Activated CD4-positive, alpha-beta T cell treated with anti-CD3 and anti-CD28 coated beads, Interleukin-2, amount 10 ng/mL, durations not matched to agents 7 days and 5 days (primary cell): ENCODE measurements around the gene RNF146. TPM values are rescaled to one million over a fixed set of nuclear protein-coding genes. Genes with fewer than 3 reads are reported as not detected.
"Not testable (repeated sequence)": the region's sequence is repeated elsewhere in the genome, so short reads cannot be mapped to it uniquely, and the experiment has no call there.

Source experiments
- CTCF ChIA-PET: fragments of 350-600 bp; sonication (Branson Sonifier 250); formaldehyde crosslinking; loops from one replicate; lab custom pipeline; 2021; ENCODE audit warnings: antibody characterized with exemption; lab: Charles Lee
- POLR2A ChIA-PET: fragments of 350-600 bp; sonication (Branson Sonifier 250); formaldehyde crosslinking; loops from one replicate; lab custom pipeline; 2021; ENCODE audit warnings: antibody characterized with exemption; lab: Charles Lee
- DNase-seq: peaks from one replicate; pipeline ENCODE4 v3.0.0-alpha.2; 2020
- H3K27ac Mint-ChIP-seq: one replicate; pipeline ENCODE4 v1.8.0; 2021; ENCODE audit warnings: mild to moderate bottlenecking, moderate library complexity, mixed read lengths
- H3K27me3 Mint-ChIP-seq: one replicate; pipeline ENCODE4 v1.8.0; 2021; ENCODE audit warnings: mixed read lengths
- H3K36me3 Mint-ChIP-seq: one replicate; pipeline ENCODE4 v1.8.0; 2021; ENCODE audit warnings: low read depth, mixed read lengths
- H3K4me1 Mint-ChIP-seq: one replicate; pipeline ENCODE4 v1.8.0; 2021; ENCODE audit warnings: mixed read lengths
- H3K4me3 Mint-ChIP-seq: one replicate; pipeline ENCODE4 v1.8.0; 2021; ENCODE audit warnings: mild to moderate bottlenecking, moderate library complexity, mixed read lengths
- H3K9me3 Mint-ChIP-seq: one replicate; pipeline ENCODE4 v1.8.0; 2021; ENCODE audit warnings: mixed read lengths
- total RNA-seq, 2 experiments: library from RNA; stranded (reverse); gene quantifications; one replicate each; pipeline ENCODE4 v1.2.3, GENCODE V29; 2021

The RNF146 gene
- total RNA-seq, 2 experiments from 2014 or later = 22.4 to 25.8 TPM

GRCh38 chr6:127328043-127328609, 61.5 kb downstream of the RNF146 start:
- ChIA-PET CTCF (no interaction called here), POLR2A (no interaction called here)
- Mint-ChIP-seq H3K9me3 (no peaks in the 10 kb centered on the region), H3K27ac (no peak overlapping the region), H3K4me3 (no peak overlapping the region), H3K36me3 (peaks cover 27% of the 10 kb centered on the region), H3K27me3 (no peaks in the 10 kb centered on the region), H3K4me1 (peaks cover 1% of the 10 kb centered on the region)
- DNase-seq = no peak

GRCh38 chr6:127331256-127331655, 64.6 kb downstream of the RNF146 start:
- DNase-seq, POLR2A ChIA-PET, H3K9me3 Mint-ChIP-seq, H3K27ac Mint-ChIP-seq, H3K27me3 Mint-ChIP-seq, H3K4me3 Mint-ChIP-seq: not testable (repeated sequence)
- peaks cover 20% of the 10 kb centered on the region for H3K36me3 Mint-ChIP-seq
- CTCF ChIA-PET = interaction anchor here (1.5 kb wide), 1 partner anchor 11 kb away, joined by 3 read pairs; no protein-coding TSS in a partner anchor
- H3K4me1 Mint-ChIP-seq = peaks cover 11% of the 10 kb centered on the region

GRCh38 chr6:127332383-127332961, 65.8 kb downstream of the RNF146 start:
- H3K27ac Mint-ChIP-seq = no peak overlapping the region
- peaks cover 16% of the 10 kb centered on the region for H3K4me1 Mint-ChIP-seq
- CTCF ChIA-PET = interaction anchor here (0.7 to 0.8 kb wide), 2 partner anchors 10 to 15 kb away, joined by 4 to 5 read pairs; no protein-coding TSS in a partner anchor
- POLR2A ChIA-PET = interaction anchor here (0.8 kb wide), 1 partner anchor 10 kb away, joined by 4 read pairs; no protein-coding TSS in a partner anchor
- no peak for DNase-seq
- H3K4me3 Mint-ChIP-seq = no peak overlapping the region
- H3K9me3 Mint-ChIP-seq = no peaks in the 10 kb centered on the region
- no peaks in the 10 kb centered on the region for H3K27me3 Mint-ChIP-seq
- peaks cover 16% of the 10 kb centered on the region for H3K36me3 Mint-ChIP-seq

Other genes starting within 250 kb of the RNF146 start
- not detected for gene RSPO3, start 148.2 kb upstream of the RNF146 start, total RNA-seq
- gene ECHDC1, start 76.7 kb downstream of the RNF146 start, total RNA-seq = 10 to 100 TPM; 31.1 to 38.5 TPM
- 1 to 10 TPM; 2.7 to 4.4 TPM for gene KIAA0408, start 192.5 kb downstream of the RNF146 start, total RNA-seq